NB4 (cell line): Measurements from ENCODE around the gene EIF5A.

ENCODE experiments used
- POLR2A ChIP-seq: IDR thresholded peaks from 2 replicates; pipeline ENCODE4 v1.6.1; 2011; ENCODE audit warnings: mild to moderate bottlenecking; ENCODE audit not compliant: insufficient read length; ENCODE audit errors: extremely low read depth
- TF ChIP-seq, protein P1 (sequence below): IDR thresholded peaks from one replicate; pipeline ENCODE4 v1.5.1; 2012; ENCODE audit warnings: low read depth, low read length

GRCh38 chr17:7285679-7286078, 21.7 kb upstream of the EIF5A start:
- TF ChIP-seq, protein P1, sequence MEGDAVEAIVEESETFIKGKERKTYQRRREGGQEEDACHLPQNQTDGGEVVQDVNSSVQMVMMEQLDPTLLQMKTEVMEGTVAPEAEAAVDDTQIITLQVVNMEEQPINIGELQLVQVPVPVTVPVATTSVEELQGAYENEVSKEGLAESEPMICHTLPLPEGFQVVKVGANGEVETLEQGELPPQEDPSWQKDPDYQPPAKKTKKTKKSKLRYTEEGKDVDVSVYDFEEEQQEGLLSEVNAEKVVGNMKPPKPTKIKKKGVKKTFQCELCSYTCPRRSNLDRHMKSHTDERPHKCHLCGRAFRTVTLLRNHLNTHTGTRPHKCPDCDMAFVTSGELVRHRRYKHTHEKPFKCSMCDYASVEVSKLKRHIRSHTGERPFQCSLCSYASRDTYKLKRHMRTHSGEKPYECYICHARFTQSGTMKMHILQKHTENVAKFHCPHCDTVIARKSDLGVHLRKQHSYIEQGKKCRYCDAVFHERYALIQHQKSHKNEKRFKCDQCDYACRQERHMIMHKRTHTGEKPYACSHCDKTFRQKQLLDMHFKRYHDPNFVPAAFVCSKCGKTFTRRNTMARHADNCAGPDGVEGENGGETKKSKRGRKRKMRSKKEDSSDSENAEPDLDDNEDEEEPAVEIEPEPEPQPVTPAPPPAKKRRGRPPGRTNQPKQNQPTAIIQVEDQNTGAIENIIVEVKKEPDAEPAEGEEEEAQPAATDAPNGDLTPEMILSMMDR: no peak
- TF ChIP-seq POLR2A: no peak
